WTC11 (cell line): ENCODE measurements around the gene FAM187B. TPM values are rescaled to one million over a fixed set of nuclear protein-coding genes. Genes with fewer than 3 reads are reported as not detected.

Experiments used
- total RNA-seq: library from RNA; stranded (reverse); gene quantifications from 3 replicates; pipeline ENCODE4 v1.2.3, GENCODE V29; 2021

Gene FAM187B
- total RNA-seq, 1 experiment from 2014 or later = 0.20 TPM

Other genes starting within 250 kb of the FAM187B start
- gene GRAMD1A, start 228.4 kb downstream of the FAM187B start, total RNA-seq = 235 to 389 TPM (median 236 TPM) in 3 replicates
- gene SCN1B, start 198.3 kb downstream of the FAM187B start, total RNA-seq = 4.4 to 8.0 TPM (median 4.8 TPM) in 3 replicates
- gene HPN, start 187.0 kb downstream of the FAM187B start, total RNA-seq = 20.8 to 35.5 TPM (median 34.6 TPM) in 3 replicates
- gene FXYD3, start 112.9 kb downstream of the FAM187B start, total RNA-seq = 1.0 to 1.8 TPM (median 1.2 TPM) in 3 replicates
- gene LGI4, start 93.7 kb downstream of the FAM187B start, total RNA-seq = 14.2 to 15.7 TPM (median 15.1 TPM) in 3 replicates
- 11.3 to 13.4 TPM (median 13.3 TPM) in 3 replicates for gene FXYD1, start 89.9 kb downstream of the FAM187B start, total RNA-seq
- 16.7 to 16.9 TPM (median 16.9 TPM) in 3 replicates for gene FXYD7, start 85.5 kb downstream of the FAM187B start, total RNA-seq
- 114 to 135 TPM (median 128 TPM) in 3 replicates for gene FXYD5, start 74.0 kb downstream of the FAM187B start, total RNA-seq
- 126 to 132 TPM (median 130 TPM) in 3 replicates for gene LSR, start 20.3 kb upstream of the FAM187B start, total RNA-seq
- gene USF2, start 40.2 kb upstream of the FAM187B start, total RNA-seq = 109 to 127 TPM (median 120 TPM) in 3 replicates
- 0.11 to 0.22 TPM (median 0.14 TPM) in 3 replicates for gene HAMP, start 53.8 kb upstream of the FAM187B start, total RNA-seq
- 0.23 to 0.53 TPM (median 0.46 TPM) in 3 replicates for gene MAG, start 63.4 kb upstream of the FAM187B start, total RNA-seq
- 0.28 to 1.1 TPM (median 0.55 TPM) in 3 replicates for gene CD22, start 100.4 kb upstream of the FAM187B start, total RNA-seq
- 0.07 TPM in 1 of 3 replicates, not detected in the others for gene FFAR1, start 119.2 kb upstream of the FAM187B start, total RNA-seq
- gene FFAR3, start 129.7 kb upstream of the FAM187B start, total RNA-seq = not detected in 3 replicates
- not detected in 3 replicates for gene GPR42, start 142.3 kb upstream of the FAM187B start, total RNA-seq
- not detected in 3 replicates for gene FFAR2, start 219.5 kb upstream of the FAM187B start, total RNA-seq